OCI-LY7 (cell line): Measurements from ENCODE around the gene PSG2. TPM values are rescaled to one million over a fixed set of nuclear protein-coding genes. Genes with fewer than 3 reads are reported as not detected.
"Not testable (repeated sequence)": the region's sequence is repeated elsewhere in the genome, so short reads cannot be mapped to it uniquely, and the experiment has no call there.

Experiments used
- BruUV-seq: library from RNA; stranded (reverse); fragments of 400-500 nt; replicated peaks from 2 replicates; lab custom pipeline; 2021; lab: Mats Ljungman, UMichigan
- CTCF ChIA-PET: fragments of 300-600 bp; sonication (Branson Sonifier 250); formaldehyde crosslinking; loops from one replicate; lab custom pipeline; 2022; ENCODE audit warnings: antibody characterized with exemption; ENCODE audit not compliant: unreplicated experiment; lab: Charles Lee
- POLR2A ChIA-PET: fragments of 300-600 bp; sonication (Branson Sonifier 250); formaldehyde crosslinking; loops from one replicate; lab custom pipeline; 2022; ENCODE audit warnings: antibody characterized with exemption; lab: Charles Lee
- DNase-seq: peaks from one replicate; pipeline ENCODE4 v3.0.0-alpha.2; 2015; ENCODE audit warnings: low spot score
- H2AFZ ChIP-seq: fragments of 200-600 bp; sonication (generic), shearing (Covaris generic); 2 replicates; pipeline ENCODE4 v1.6.1; 2014; ENCODE audit warnings: mild to moderate bottlenecking, antibody characterized with exemption, low read length, moderate library complexity
- H3K27ac ChIP-seq: fragments of 200-600 bp; sonication (generic); 2 replicates; pipeline ENCODE4 v1.5.1; 2014; ENCODE audit warnings: mixed run types, low read depth, mild to moderate bottlenecking, moderate library complexity, low read length, inconsistent platforms; ENCODE audit not compliant: poor library complexity, severe bottlenecking
- H3K36me3 ChIP-seq: fragments of 200-600 bp; sonication (generic); 2 replicates; pipeline ENCODE4 v1.6.1; 2014; ENCODE audit warnings: mild to moderate bottlenecking, antibody characterized with exemption, low read length, moderate library complexity, mixed read lengths; ENCODE audit not compliant: insufficient read depth
- H3K4me1 ChIP-seq: fragments of 200-600 bp; sonication (generic); 2 replicates; pipeline ENCODE4 v1.5.1; 2014; ENCODE audit warnings: mild to moderate bottlenecking, low read length; ENCODE audit not compliant: insufficient read depth, poor library complexity, severe bottlenecking
- H3K4me2 ChIP-seq: fragments of 200-600 bp; sonication (generic); 2 replicates; pipeline ENCODE4 v1.6.1; 2014; ENCODE audit warnings: mild to moderate bottlenecking, low read length
- H3K4me3 ChIP-seq: fragments of 200-600 bp; sonication (generic); 2 replicates; pipeline ENCODE4 v1.5.1; 2014; ENCODE audit warnings: mild to moderate bottlenecking, low read depth, low read length; ENCODE audit not compliant: poor library complexity, severe bottlenecking
- H3K79me2 ChIP-seq: fragments of 200-600 bp; sonication (generic); 2 replicates; pipeline ENCODE4 v1.6.1; 2016; ENCODE audit warnings: low read depth, mild to moderate bottlenecking, low read length, moderate library complexity, mixed read lengths; ENCODE audit not compliant: insufficient read depth
- H3K9me2 ChIP-seq: fragments of 200-600 bp; sonication (generic); 2 replicates; pipeline ENCODE4 v1.6.1; 2016; ENCODE audit warnings: mild to moderate bottlenecking, low read length, mixed read lengths; ENCODE audit not compliant: insufficient read depth
- H3K9me3 ChIP-seq: fragments of 200-600 bp; sonication (generic); 2 replicates; pipeline ENCODE4 v1.6.1; 2014; ENCODE audit warnings: mild to moderate bottlenecking, mixed run types, low read length, mixed read lengths
- H4K20me1 ChIP-seq: fragments of 200-600 bp; sonication (generic); 2 replicates; pipeline ENCODE4 v1.6.1; 2014; ENCODE audit warnings: mild to moderate bottlenecking, antibody characterized with exemption, low read length, moderate library complexity, mixed read lengths; ENCODE audit not compliant: insufficient read depth
- CTCF ChIP-seq: fragments of 200-600 bp; sonication (generic); conservative IDR thresholded peaks from 2 replicates; pipeline ENCODE4 v1.5.1; 2014; ENCODE audit warnings: mild to moderate bottlenecking, antibody characterized with exemption, low read length, moderate library complexity, mixed read lengths
- EZH2phosphoT487 ChIP-seq: fragments of 200-600 bp; sonication (generic); IDR thresholded peaks from 2 replicates; pipeline ENCODE4 v1.6.1; 2018; ENCODE audit warnings: low read depth, borderline replicate concordance, mild to moderate bottlenecking, mixed run types, antibody characterized with exemption, low read length, moderate library complexity, mixed read lengths
- intact Hi-C: fragments of 100-400 bp; cut with micrococcal nuclease; formaldehyde crosslinking; loops from one replicate; pipeline ENCODE4 v1.10.0; 2022; ENCODE audit not compliant: unreplicated experiment
- total RNA-seq, 2 experiments: library from RNA; depleted of rRNA in 1 of 2; stranded (reverse); fragments of >200 nt in 1 of 2; shearing (Covaris generic) in 1 of 2; gene quantifications; 2 replicates each; pipeline ENCODE4 v1.2.3, GENCODE V29; 2014 to 2022

Gene PSG2
- total RNA-seq, 2 experiments from 2014 or later: not detected

GRCh38 chr19:43126720-43127119, 44.2 kb upstream of the PSG2 start:
- no peaks in the 10 kb centered on the region for H3K9me2 ChIP-seq
- no peak for DNase-seq
- no TSS peak for BruUV-seq
- no peak overlapping the region for H2AFZ ChIP-seq
- H3K27ac ChIP-seq: no peak overlapping the region
- H3K9me3 ChIP-seq: no peaks in the 10 kb centered on the region
- POLR2A ChIA-PET: no interaction called here
- no peak overlapping the region for H3K4me3 ChIP-seq
- intact Hi-C loops: no loop called here
- H4K20me1 ChIP-seq: no peaks in the 10 kb centered on the region
- H3K36me3 ChIP-seq: no peaks in the 10 kb centered on the region
- H3K4me1 ChIP-seq: no peaks in the 10 kb centered on the region
- no peak overlapping the region for H3K4me2 ChIP-seq
- H3K79me2 ChIP-seq: no peaks in the 10 kb centered on the region
- TF ChIP-seq CTCF (no peak), EZH2phosphoT487 (no peak)
- CTCF ChIA-PET: no interaction called here

GRCh38 chr19:43124360-43124759, 41.9 kb upstream of the PSG2 start:
- Histone ChIP-seq H3K4me3 (no peak overlapping the region), H3K79me2 (no peaks in the 10 kb centered on the region), H3K9me2 (no peaks in the 10 kb centered on the region), H3K9me3 (no peaks in the 10 kb centered on the region), H3K4me2 (no peak overlapping the region), H3K4me1 (no peaks in the 10 kb centered on the region), H3K27ac (no peak overlapping the region), H4K20me1 (no peaks in the 10 kb centered on the region), H3K36me3 (no peaks in the 10 kb centered on the region), H2AFZ (no peak overlapping the region)
- no TSS peak for BruUV-seq
- TF ChIP-seq EZH2phosphoT487: no peak
- TF ChIP-seq CTCF: 0 out of 2 replicates have a peak, but pooled peaks have one; percentile 22
- CTCF ChIA-PET: no interaction called here
- intact Hi-C loops: no loop called here
- POLR2A ChIA-PET: no interaction called here
- no peak for DNase-seq

GRCh38 chr19:43120433-43121026, 38.0 kb upstream of the PSG2 start:
- H3K9me3 ChIP-seq, H3K9me2 ChIP-seq, H3K4me2 ChIP-seq, H3K36me3 ChIP-seq, H3K27ac ChIP-seq, CTCF ChIA-PET, POLR2A ChIA-PET, H3K79me2 ChIP-seq, H3K4me1 ChIP-seq, H2AFZ ChIP-seq, BruUV-seq, H4K20me1 ChIP-seq, H3K4me3 ChIP-seq, DNase-seq, intact Hi-C loops: not testable (repeated sequence)

GRCh38 chr19:43119526-43119925, 37.0 kb upstream of the PSG2 start:
- CTCF ChIA-PET, H3K4me1 ChIP-seq, H4K20me1 ChIP-seq, H3K9me3 ChIP-seq, H3K4me3 ChIP-seq, POLR2A ChIA-PET, H3K27ac ChIP-seq, DNase-seq, H3K36me3 ChIP-seq, H3K4me2 ChIP-seq, H3K79me2 ChIP-seq, BruUV-seq, H2AFZ ChIP-seq, H3K9me2 ChIP-seq, intact Hi-C loops: not testable (repeated sequence)

- H3K36me3 ChIP-seq, H3K4me2 ChIP-seq, CTCF ChIA-PET, H3K27ac ChIP-seq, H2AFZ ChIP-seq, H3K4me1 ChIP-seq, H4K20me1 ChIP-seq, DNase-seq, intact Hi-C loops, BruUV-seq, POLR2A ChIA-PET, H3K9me2 ChIP-seq, H3K4me3 ChIP-seq, H3K9me3 ChIP-seq, H3K79me2 ChIP-seq: not testable (repeated sequence)
Observed at GRCh38 chr19:43116421-43116820, 33.9 kb upstream of the PSG2 start.
